Body of pancreas (tissue), 4 donors: ENCODE measurements around the gene CSF2RB. TPM values are rescaled to one million over a fixed set of nuclear protein-coding genes. Genes with fewer than 3 reads are reported as not detected.
A peak's percentile ranks its signal among the peaks of the same experiment; 100 is the strongest.

Experiments
- ATAC-seq: fragments of 150-250 bp; one replicate; pipeline ENCODE4 v1.9.1; 2016
- DNase-seq, 4 donors: peaks; one replicate each; pipeline ENCODE4 v3.0.0-alpha.2; 2019
- H3K27ac ChIP-seq, 4 donors: fragments of 200-600 bp; sonication (generic); 1 replicate in 3 of 4; 2 replicates in 1 of 4; pipeline versions ENCODE4 v1.5.1 to v1.6.1; 2016 to 2019; ENCODE audit warnings: mild to moderate bottlenecking in 1 of 4, mixed read lengths in 1 of 4, moderate library complexity in 1 of 4
- H3K27me3 ChIP-seq, 2 donors: fragments of 200-600 bp; sonication (generic); one replicate each; pipeline ENCODE4 v1.6.0; 2016; ENCODE audit warnings: mild to moderate bottlenecking in 1 of 2
- H3K36me3 ChIP-seq, 2 donors: fragments of 200-600 bp; sonication (generic); replicated peaks in 1 of 2; 2 replicates each; pipeline ENCODE4 v1.5.1; 2016; ENCODE audit warnings: low read depth in 2 of 2; ENCODE audit not compliant: insufficient read depth in 1 of 2
- H3K4me1 ChIP-seq: fragments of 200-600 bp; sonication (generic); one replicate; pipeline ENCODE4 v1.6.0; 2016
- H3K4me3 ChIP-seq, 2 donors: fragments of 200-600 bp; sonication (generic); 1 replicate in 1 of 2; 2 replicates in 1 of 2; pipeline ENCODE4 v1.5.1; 2016 to 2019
- H3K9me3 ChIP-seq, 3 donors: fragments of 200-600 bp; sonication (generic); 1 replicate in 2 of 3; 2 replicates in 1 of 3; pipeline ENCODE4 v1.5.1; 2016
- CTCF ChIP-seq, 7 experiments: fragments of 450-650 bp in 4 of 7; fragments of 200-600 bp in 3 of 7; sonication (generic) in 3 of 7; IDR thresholded peaks; one replicate each; pipeline ENCODE4 v1.5.1; 2016 to 2019; ENCODE audit warnings: antibody characterized with exemption in 7 of 7
- POLR2A ChIP-seq, 3 donors: fragments of 450-650 bp; IDR thresholded peaks; one replicate each; pipeline ENCODE4 v1.6.1; 2016; ENCODE audit warnings: antibody characterized with exemption in 3 of 3, mild to moderate bottlenecking in 2 of 3
- WGBS, 2 donors: methylation state at CpG; one replicate each; pipeline ENCODE4 v1.1.5; 2017; 5-methylcytosine and 5-hydroxymethylcytosine counted together
- intact Hi-C: fragments of 100-400 bp; cut with DNase I; formaldehyde crosslinking; loops from one replicate; pipeline ENCODE4 v1.15.1; 2023
- total RNA-seq, 2 donors: library from RNA; depleted of rRNA; stranded (reverse); fragments of >200 nt; gene quantifications; one replicate each; pipeline ENCODE4 v1.1.0, GENCODE V29; 2016

The CSF2RB gene
- total RNA-seq, result 1 to 10 TPM; 2.0 to 2.9 TPM

DNA sequence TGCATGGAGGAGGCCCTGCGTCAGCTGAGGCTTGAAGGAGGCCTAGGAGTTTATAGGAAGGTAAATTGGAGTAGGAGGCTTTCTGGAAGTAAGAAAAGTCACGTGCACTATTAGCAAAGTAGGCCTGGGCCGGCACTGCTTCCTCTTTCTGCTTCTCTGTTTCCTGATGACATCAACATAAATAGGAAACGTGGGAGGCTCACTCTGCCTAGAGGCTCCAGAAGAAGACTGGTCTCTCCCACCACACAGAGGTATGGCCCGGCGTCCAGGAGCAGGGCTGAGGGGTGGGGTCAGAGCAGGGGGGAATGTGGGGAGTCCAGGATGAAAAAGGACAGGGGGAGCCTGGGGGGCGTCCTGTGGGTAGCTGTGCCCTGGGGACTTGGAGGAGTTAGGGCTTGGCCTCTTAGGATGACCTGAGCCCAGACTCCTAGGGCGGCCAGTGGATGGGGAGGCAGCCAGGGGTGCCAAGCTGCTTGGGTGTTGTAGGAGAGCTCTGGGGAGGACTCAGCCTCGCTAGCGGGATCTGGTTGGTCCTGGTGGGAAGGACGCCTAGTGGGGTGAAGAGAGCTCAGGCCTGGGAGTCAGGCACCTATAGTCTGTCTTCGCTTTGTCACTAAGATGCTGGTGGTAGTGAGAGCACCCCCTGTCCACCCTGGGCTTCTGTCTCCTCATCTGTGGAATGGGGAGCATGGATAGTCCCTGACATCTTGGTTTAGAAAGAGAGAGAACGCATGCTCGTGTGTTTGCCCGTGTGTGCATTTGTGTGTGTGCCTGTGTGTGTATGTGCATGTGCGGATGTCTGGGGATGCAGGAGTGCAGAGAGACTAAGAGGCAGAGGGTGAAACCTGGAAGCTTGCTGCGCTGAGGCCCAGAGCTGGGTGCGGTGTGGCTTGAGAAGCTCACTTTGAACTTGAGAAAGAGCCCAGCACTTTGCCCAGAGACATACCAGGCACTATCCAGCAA, at the start of gene CSF2RB:
CSF2RB (plus strand) TSS at position 202 of the 963 bp plus-strand sequence. CDS start 8,580 bp downstream, outside the sequence.
- no peaks in the 10 kb centered on the region for H3K9me3 ChIP-seq
- intact Hi-C loops, result no loop called here
- ATAC-seq (no peak), DNase-seq (peak in 2 of 4 donors; percentile 22 to 63)
- H3K4me1 ChIP-seq, result no peaks in the 10 kb centered on the region
- H3K27ac ChIP-seq, result peak within 1 kb of the TSS in 2 of 4 donors; percentile 14 to 48
- TF ChIP-seq CTCF (IDR thresholded peaks at IDR 0.05) (no peak), POLR2A (IDR thresholded peaks at IDR 0.05) (peak in 1 of 3 donors; percentile 13)
- 55 to 73% methylated on average over 18 of the region's 18 CpGs for WGBS, 2 donors
- H3K27me3 ChIP-seq, result no peaks in the 10 kb centered on the region
- H3K4me3 ChIP-seq, result no peak within 1 kb of the TSS
- no peaks in the 10 kb centered on the region for H3K36me3 ChIP-seq

GRCh38 chr22:36863979-36864378, 49.4 kb upstream of the CSF2RB start:
- no peaks in the 10 kb centered on the region for H3K4me1 ChIP-seq
- no peaks in the 10 kb centered on the region for H3K36me3 ChIP-seq
- no peak for TF ChIP-seq CTCF (IDR thresholded peaks at IDR 0.05)
- no peak for TF ChIP-seq POLR2A (IDR thresholded peaks at IDR 0.05)
- H3K4me3 ChIP-seq, result no peak overlapping the region
- no peak for DNase-seq
- H3K27me3 ChIP-seq, result no peaks in the 10 kb centered on the region
- H3K27ac ChIP-seq, result no peak overlapping the region
- intact Hi-C loops, result loop anchor here (5.0 to 10.0 kb wide), 2 partner anchors 191 to 317 kb away; partner anchors contain the start of gene KCTD17
- H3K9me3 ChIP-seq, result no peaks in the 10 kb centered on the region
- ATAC-seq, result no peak
- WGBS, 2 donors, result 66 to 70% methylated on average over 4 to 6 of the region's 6 CpGs

GRCh38 chr22:36864454-36865215, 48.8 kb upstream of the CSF2RB start:
- DNase-seq (no peak), ATAC-seq (no peak)
- Histone ChIP-seq H3K27me3 (no peaks in the 10 kb centered on the region), H3K4me3 (no peak overlapping the region), H3K9me3 (no peaks in the 10 kb centered on the region), H3K27ac (no peak overlapping the region), H3K36me3 (no peaks in the 10 kb centered on the region), H3K4me1 (no peaks in the 10 kb centered on the region)
- WGBS, 2 donors, result 70 to 80% methylated on average over 14 of the region's 14 CpGs
- TF ChIP-seq CTCF (IDR thresholded peaks at IDR 0.05) (no peak), POLR2A (IDR thresholded peaks at IDR 0.05) (no peak)
- intact Hi-C loops, result loop anchor here (5.0 to 10.0 kb wide), 2 partner anchors 190 to 317 kb away; partner anchors contain the start of gene KCTD17

DNA sequence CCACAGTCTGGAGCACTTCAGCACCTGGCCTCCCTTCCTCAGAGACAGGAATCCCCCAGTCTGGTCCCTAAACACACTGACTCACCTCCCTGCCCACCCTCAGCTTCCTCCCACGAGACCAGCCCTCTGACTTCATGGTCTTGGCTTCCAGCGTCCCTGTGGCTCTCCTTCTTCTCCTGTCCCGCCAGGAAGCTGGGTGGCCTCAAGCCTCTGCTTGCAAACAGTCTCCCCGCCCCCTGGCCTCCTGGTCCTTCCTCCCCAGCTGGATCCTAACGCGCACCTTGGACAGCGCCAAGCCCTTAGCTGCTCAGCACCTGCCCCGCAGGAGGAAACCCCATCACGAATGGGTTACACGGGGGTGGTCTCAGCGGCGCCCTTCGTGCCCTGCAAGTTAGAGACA, 48.1 kb upstream of the CSF2RB start:
- Histone ChIP-seq H3K4me3 (no peak overlapping the region), H3K27me3 (peaks cover 0 to 4% of the 10 kb centered on the region in 2 donors), H3K4me1 (no peaks in the 10 kb centered on the region), H3K9me3 (no peaks in the 10 kb centered on the region), H3K36me3 (no peaks in the 10 kb centered on the region), H3K27ac (no peak overlapping the region)
- intact Hi-C loops, result loop anchor here (10.0 kb wide), 1 partner anchor 189 kb away; the partner anchor contains the start of gene KCTD17
- TF ChIP-seq CTCF (IDR thresholded peaks at IDR 0.05), result no peak
- no peak for TF ChIP-seq POLR2A (IDR thresholded peaks at IDR 0.05)
- DNase-seq (no peak), ATAC-seq (no peak)
- WGBS, 2 donors, result 21 to 24% methylated on average over 13 of the region's 13 CpGs
